GM12801 (cell line): Measurements from ENCODE around the gene MNAT1.

Experiments used
- TF ChIP-seq, protein P1 (sequence below): IDR thresholded peaks from one replicate; pipeline ENCODE4 v1.5.1; 2011; ENCODE audit warnings: control low read depth; ENCODE audit not compliant: insufficient read length; ENCODE audit errors: extremely low read depth

MNAT1 gene

DNA sequence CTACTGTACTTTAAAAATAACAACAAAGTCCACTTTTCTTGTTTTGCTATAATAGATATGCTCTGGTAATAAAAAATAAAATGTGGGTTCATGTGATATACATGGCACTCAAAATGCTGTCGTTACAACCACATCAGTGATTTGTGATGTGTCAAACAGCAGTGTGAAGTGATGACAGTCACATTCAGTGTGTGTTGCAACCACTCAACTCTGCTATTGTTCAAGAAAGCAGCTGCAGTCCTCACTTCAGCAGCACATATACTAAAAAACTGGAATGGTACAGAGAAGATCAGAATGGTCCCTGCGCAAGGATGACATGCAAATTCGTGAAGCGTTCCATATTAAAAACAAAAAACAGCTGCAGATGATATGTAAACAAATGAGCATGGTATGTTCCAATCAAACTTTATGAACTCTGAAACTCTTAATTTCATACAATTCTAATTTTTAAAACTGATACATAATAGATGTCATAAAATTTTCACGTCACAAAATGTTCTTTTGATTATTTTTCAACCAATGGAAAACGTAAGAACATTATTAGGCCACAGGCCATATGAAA is 239.6 kb downstream of the MNAT1 start:
- TF ChIP-seq, protein P1, sequence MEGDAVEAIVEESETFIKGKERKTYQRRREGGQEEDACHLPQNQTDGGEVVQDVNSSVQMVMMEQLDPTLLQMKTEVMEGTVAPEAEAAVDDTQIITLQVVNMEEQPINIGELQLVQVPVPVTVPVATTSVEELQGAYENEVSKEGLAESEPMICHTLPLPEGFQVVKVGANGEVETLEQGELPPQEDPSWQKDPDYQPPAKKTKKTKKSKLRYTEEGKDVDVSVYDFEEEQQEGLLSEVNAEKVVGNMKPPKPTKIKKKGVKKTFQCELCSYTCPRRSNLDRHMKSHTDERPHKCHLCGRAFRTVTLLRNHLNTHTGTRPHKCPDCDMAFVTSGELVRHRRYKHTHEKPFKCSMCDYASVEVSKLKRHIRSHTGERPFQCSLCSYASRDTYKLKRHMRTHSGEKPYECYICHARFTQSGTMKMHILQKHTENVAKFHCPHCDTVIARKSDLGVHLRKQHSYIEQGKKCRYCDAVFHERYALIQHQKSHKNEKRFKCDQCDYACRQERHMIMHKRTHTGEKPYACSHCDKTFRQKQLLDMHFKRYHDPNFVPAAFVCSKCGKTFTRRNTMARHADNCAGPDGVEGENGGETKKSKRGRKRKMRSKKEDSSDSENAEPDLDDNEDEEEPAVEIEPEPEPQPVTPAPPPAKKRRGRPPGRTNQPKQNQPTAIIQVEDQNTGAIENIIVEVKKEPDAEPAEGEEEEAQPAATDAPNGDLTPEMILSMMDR, result no peak

DNA sequence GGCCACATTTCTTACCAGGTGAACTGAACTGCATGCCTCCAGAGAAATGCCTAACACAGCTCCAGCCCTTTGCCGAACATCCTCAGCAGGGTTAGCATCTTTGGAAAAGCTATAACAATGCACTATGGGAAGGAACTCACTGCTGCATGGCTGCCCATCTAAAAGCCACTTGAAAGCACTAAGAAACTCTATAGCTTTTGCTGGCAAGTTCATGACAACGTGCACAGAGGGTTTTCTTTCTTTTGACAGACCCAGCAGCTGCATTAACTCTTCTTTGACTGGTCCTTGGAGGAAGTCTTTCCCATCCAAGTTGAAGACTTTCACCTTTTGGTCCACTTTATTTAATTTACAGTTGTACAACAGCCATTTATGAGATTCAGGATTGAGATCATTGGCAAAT is 241.0 kb downstream of the MNAT1 start:
- TF ChIP-seq, protein P1, result no peak

DNA sequence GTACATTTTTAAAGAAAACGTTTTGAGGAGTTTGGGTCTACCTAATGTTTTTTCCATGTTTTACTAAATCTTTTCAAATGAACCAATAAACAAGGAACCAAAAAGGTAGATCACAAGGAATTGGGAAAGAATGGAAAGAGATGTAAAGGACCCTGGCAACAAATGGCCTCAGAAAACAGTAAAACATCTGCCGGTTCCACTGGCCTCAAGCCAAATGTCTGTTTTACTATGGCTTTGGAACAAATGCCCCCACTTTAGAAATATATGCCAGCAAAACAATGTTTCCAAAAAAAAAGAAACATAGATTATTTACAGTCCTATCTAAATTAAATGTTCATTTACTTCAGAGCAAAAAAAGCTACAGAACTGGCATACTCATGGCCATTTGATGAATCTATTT is 243.3 kb downstream of the MNAT1 start:
- TF ChIP-seq, protein P1, result no peak

DNA sequence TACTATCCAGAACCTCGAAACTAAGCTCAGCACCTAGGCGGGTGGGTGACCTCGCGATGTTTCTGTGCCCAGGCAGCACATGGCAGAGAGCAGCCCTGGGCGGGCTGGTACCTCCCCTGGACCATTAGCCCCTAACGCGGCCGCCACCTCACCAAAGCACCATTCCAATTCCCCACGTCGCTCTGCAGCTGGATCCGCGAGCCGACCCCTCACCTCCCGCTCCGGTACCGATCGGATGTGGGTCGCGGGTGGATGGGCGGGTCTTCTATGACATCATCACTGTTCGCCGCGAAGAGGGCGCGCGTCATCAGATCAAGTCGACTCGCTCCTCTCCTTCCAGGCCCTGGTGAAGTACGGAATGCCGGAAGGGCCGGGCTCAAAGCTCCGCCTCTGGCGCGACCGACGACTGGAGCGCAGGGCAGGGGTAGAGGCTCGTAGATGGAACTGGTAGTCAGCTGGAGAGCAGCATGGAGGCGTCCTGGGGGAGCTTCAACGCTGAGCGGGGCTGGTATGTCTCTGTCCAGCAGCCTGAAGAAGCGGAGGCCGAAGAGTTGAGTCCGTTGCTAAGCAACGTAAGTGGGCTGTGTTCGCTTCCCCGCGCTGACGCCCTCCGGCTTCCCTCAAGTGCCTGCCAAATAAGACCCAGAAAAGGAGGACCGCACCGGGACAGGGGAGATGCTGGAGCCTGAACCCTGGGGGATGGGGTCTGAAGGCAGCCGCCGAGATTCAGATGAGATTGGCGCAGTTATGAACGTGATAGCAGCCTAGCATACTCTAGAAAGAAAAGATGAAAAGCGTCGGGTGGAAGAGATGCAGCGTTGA is 246.5 kb downstream of the MNAT1 start, which contains the start of the genes SLC38A6 and TRMT5:
TSS of gene SLC38A6 (plus strand) at position 435 of the 822 bp plus-strand sequence. CDS start at position 468, 33 bp downstream.
TSS of gene TRMT5 (minus strand) at position 269 of the 822 bp plus-strand sequence. CDS start at position 163, 106 bp downstream.
- TF ChIP-seq, protein P1, result no peak

DNA sequence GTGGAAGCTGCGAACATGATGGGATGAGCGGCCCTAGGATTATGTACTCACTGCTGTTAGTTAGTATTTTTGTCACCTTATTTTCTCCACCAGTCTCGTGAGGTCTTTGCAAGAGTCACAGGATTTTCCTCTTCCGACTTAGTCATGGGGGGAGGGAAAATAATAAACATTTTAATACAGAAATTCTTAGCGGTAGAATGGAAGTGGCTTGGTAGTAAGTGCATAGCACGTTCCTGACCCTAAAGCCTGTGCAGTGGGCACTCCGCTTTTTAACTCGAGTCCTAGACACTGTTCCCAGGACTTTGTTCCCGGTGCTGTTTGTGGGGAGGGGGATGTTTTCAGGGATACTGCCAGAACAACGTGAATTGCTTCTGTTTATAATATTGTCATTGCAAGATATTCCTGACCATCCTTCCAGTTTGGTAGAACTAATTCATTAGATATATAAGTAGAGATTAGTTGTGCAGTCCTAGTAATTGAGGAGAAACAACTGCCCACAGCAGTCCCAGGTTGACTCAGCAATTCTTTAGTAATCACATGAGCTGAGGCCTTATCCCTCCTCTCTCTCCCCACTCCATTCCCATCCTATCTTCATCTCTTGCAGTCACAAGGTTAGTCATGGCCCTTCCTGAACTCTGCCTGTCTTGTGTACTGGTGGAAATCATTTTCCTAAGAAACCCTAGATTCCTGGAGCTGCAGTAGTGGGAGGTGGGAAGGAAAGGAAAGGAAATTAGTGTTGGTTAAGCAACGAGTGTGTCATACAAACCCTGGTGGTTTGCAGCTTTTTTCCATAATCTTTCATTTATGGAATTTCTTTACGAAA is 247.3 kb downstream of the MNAT1 start:
- TF ChIP-seq, protein P1, result no peak

DNA sequence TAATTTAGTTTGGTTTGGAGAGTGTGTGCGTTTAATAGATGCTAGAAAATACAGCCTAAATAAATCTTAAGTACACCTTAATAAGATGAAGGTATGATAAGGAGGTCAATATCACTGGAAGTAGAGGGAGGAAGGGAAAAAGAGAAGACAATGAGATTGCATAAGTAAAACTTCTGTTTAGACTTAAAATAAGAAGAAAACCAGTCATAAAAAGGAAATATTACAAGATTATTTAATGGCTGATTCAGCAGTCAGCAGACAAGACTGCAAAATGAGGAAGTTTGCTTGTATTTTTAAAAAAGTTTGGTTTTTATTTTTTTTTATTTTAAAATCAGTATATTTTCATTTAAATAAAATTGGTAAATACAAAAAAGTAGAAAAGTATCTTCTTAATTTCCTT is 249.6 kb downstream of the MNAT1 start:
- TF ChIP-seq, protein P1, result no peak

DNA sequence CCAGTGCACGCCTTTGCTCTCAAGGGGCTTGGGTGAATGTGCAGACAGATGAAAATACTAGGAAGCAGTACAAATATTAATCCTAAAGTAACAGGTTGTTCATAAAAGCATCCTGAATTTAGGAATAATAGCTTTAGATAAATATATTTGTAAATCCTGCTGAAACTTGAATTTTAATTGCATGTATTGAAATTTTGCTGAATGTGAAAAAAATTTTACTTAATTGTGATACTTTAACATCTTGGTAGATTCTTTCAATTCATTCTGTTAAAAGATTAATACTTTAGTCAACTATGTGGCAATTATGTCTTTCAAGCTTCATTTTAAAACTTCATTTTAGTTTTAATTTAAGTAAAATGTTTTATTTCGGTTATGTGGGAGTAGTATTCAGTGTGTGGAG is 251.9 kb downstream of the MNAT1 start:
- TF ChIP-seq, protein P1, result no peak
